ENCODE results near the gene DSCAML1.

GRCh38 chr11:117820071-117820470 is 23.1 kb upstream of the DSCAML1 start:
- no peak for TF ChIP-seq RARB (CRISPR knock-in tag; IDR thresholded peaks at IDR 0.05)
- TF ChIP-seq ZC3H10 (CRISPR knock-in tag; IDR thresholded peaks at IDR 0.05), result no peak
- no peak for TF ChIP-seq ZFP30 (CRISPR knock-in tag; IDR thresholded peaks at IDR 0.05)
- TF ChIP-seq PATZ1 (CRISPR knock-in tag; IDR thresholded peaks at IDR 0.05; ENCODE audit: borderline replicate concordance), result no peak
- no peak for TF ChIP-seq ZFP3 (CRISPR knock-in tag; IDR thresholded peaks at IDR 0.05)
- no peak for TF ChIP-seq CREB5 (CRISPR knock-in tag; IDR thresholded peaks at IDR 0.05; ENCODE audit: low read depth)
- TF ChIP-seq CSRNP3 (CRISPR knock-in tag; IDR thresholded peaks at IDR 0.05), result no peak
- TF ChIP-seq ZNF565 (CRISPR knock-in tag; conservative IDR thresholded peaks at IDR 0.05; ENCODE audit: low read depth), result no peak
- no peak for TF ChIP-seq ZNF8 (CRISPR knock-in tag; IDR thresholded peaks at IDR 0.05)
- TF ChIP-seq PPARA (CRISPR knock-in tag; IDR thresholded peaks at IDR 0.05; ENCODE audit: borderline replicate concordance), result no peak
- TF ChIP-seq ESRRG (CRISPR knock-in tag; IDR thresholded peaks at IDR 0.05), result no peak
- no peak for TF ChIP-seq ISL1 (CRISPR knock-in tag; IDR thresholded peaks at IDR 0.05)

All from SK-N-SH treated with all-trans-retinoic acid at 6 μM for 48 hours (cell line).